Uterus (tissue), 4 donors: ENCODE results near the gene C1orf198. TPM values are rescaled to one million over a fixed set of nuclear protein-coding genes. Genes with fewer than 3 reads are reported as not detected.

ENCODE experiments used
- DNase-seq, 2 donors: peaks; one replicate each; pipeline ENCODE4 v3.0.0-alpha.2; 2019 to 2020
- H3K27ac ChIP-seq, 2 donors: fragments of 200-600 bp; sonication (generic); 1 replicate in 1 of 2; 2 replicates in 1 of 2; pipeline ENCODE4 v1.5.1; 2016 to 2018
- H3K27me3 ChIP-seq, 2 donors: fragments of 200-600 bp; sonication (generic); one replicate each; pipeline ENCODE4 v1.5.1; 2018 to 2019; ENCODE audit warnings: control low read depth in 1 of 2
- H3K36me3 ChIP-seq, 2 donors: fragments of 200-600 bp; sonication (generic); one replicate each; pipeline ENCODE4 v1.5.1; 2019; ENCODE audit warnings: control low read depth in 1 of 2
- H3K4me1 ChIP-seq, 2 donors: fragments of 200-600 bp; sonication (generic); one replicate each; pipeline ENCODE4 v1.5.1; 2018 to 2019; ENCODE audit warnings: control low read depth in 1 of 2
- H3K4me3 ChIP-seq, 2 donors: fragments of 200-600 bp; sonication (generic); 1 replicate in 1 of 2; 2 replicates in 1 of 2; pipeline ENCODE4 v1.5.1; 2018 to 2019; ENCODE audit warnings: mild to moderate bottlenecking in 1 of 2
- H3K9me3 ChIP-seq, 2 donors: fragments of 200-600 bp; sonication (generic); one replicate each; pipeline ENCODE4 v1.5.1; 2019; ENCODE audit warnings: control low read depth in 1 of 2
- POLR2A ChIP-seq, 2 donors: fragments of 450-650 bp; IDR thresholded peaks; one replicate each; pipeline ENCODE4 v1.6.1; 2016; ENCODE audit warnings: antibody characterized with exemption in 2 of 2, mild to moderate bottlenecking in 1 of 2, moderate library complexity in 1 of 2
- intact Hi-C: fragments of 100-400 bp; cut with DNase I; formaldehyde crosslinking; loops from one replicate; pipeline ENCODE4 v1.15.1; 2023; ENCODE audit warnings: low total_unique reads
- total RNA-seq, 4 donors: library from RNA; depleted of rRNA in 3 of 4; stranded (reverse); fragments of >200 nt in 3 of 4; gene quantifications; one replicate each; pipeline versions ENCODE4 v1.1.0 to v1.2.4, GENCODE V29; 2014 to 2023
- TF ChIP-seq, protein P1 (sequence below), 4 experiments: fragments of 200-600 bp in 2 of 4; fragments of 450-650 bp in 2 of 4; sonication (generic) in 2 of 4; IDR thresholded peaks; one replicate each; pipeline ENCODE4 v1.5.1; 2016 to 2019; ENCODE audit warnings: antibody characterized with exemption in 4 of 4, mild to moderate bottlenecking in 2 of 4, moderate library complexity in 1 of 4
- donor health status: DM: yes; HTN: yes; CAD: no.

C1orf198 gene
- total RNA-seq, 4 donors from 2014 or later: 41.0 to 80.0 (median 60.8) TPM

DNA sequence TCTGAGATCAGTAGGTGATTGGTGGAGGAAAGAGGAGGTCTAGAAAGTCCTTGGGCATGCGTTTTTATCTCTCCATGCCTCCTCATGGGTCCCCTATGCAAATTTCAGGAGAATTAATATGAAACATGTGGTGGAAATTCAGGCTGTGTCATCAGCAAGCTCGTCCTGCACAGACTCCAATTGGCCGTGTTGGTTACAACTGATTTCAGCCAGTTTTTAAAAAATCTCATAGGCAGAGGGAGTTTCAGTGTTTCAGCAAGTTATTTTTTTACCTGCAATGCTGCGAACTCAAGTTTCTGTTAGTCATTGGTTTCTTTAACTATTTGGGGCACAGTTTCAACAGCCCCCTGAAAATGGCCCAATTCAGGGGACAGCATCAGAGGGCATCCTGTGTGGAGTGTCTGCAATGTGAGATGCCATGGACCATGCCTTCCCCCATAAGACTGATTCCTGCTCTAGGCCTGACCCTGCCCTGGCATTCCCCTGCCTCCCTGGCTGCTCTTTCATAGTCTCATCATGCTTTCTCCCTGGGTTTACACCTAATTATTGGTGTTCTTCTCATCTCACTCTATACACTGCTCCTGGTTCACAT, 59.9 kb downstream of the C1orf198 start:
- no peaks in the 10 kb centered on the region for H3K4me1 ChIP-seq
- TF ChIP-seq, protein P1, sequence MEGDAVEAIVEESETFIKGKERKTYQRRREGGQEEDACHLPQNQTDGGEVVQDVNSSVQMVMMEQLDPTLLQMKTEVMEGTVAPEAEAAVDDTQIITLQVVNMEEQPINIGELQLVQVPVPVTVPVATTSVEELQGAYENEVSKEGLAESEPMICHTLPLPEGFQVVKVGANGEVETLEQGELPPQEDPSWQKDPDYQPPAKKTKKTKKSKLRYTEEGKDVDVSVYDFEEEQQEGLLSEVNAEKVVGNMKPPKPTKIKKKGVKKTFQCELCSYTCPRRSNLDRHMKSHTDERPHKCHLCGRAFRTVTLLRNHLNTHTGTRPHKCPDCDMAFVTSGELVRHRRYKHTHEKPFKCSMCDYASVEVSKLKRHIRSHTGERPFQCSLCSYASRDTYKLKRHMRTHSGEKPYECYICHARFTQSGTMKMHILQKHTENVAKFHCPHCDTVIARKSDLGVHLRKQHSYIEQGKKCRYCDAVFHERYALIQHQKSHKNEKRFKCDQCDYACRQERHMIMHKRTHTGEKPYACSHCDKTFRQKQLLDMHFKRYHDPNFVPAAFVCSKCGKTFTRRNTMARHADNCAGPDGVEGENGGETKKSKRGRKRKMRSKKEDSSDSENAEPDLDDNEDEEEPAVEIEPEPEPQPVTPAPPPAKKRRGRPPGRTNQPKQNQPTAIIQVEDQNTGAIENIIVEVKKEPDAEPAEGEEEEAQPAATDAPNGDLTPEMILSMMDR (IDR thresholded peaks at IDR 0.05): no peak
- no peak for TF ChIP-seq POLR2A (IDR thresholded peaks at IDR 0.05)
- no peak overlapping the region for H3K4me3 ChIP-seq
- H3K9me3 ChIP-seq: peaks cover 0 to 7% of the 10 kb centered on the region in 2 donors
- no peaks in the 10 kb centered on the region for H3K36me3 ChIP-seq
- H3K27ac ChIP-seq: no peak overlapping the region
- intact Hi-C loops: no loop called here
- no peak for DNase-seq
- H3K27me3 ChIP-seq: no peaks in the 10 kb centered on the region

DNA sequence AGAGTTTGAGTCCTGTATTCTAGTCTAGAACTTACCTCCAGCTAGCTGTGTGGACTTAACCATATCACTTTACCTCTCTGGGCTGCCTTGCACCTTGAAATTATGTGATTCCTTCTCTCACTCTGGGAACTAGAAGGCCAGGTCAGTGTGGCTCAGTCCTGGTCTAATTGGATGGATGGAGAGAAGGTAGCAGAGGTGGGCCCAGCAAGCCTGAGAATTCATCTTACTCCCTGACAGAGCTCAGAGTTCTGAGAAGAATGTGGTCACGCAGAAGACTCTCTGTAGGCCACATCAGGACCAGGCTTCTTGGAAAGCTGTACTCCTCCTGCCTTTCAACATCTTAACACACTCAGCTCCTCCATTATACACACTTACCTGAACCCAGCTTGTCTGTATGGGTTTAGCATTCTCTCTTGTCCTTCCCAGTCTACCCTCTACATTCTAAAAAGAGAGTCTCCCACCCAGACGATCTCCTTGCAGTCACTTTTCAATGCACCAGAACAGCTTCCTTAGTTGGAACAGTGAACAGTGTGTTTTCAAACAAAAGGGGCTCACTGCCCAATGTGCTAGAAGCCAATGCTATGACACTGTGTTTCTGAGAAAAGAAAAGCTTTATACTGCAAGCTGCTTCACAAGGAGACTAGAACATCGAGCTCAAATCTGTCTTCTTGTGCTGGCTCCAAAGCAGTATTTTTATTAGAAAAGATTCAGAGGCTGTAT, 60.6 kb downstream of the C1orf198 start:
- no peaks in the 10 kb centered on the region for H3K36me3 ChIP-seq
- H3K4me3 ChIP-seq: no peak overlapping the region
- H3K4me1 ChIP-seq: no peaks in the 10 kb centered on the region
- DNase-seq: no peak
- no peak overlapping the region for H3K27ac ChIP-seq
- H3K9me3 ChIP-seq: peaks cover 0 to 5% of the 10 kb centered on the region in 2 donors
- TF ChIP-seq POLR2A (IDR thresholded peaks at IDR 0.05): no peak
- TF ChIP-seq, protein P1 (IDR thresholded peaks at IDR 0.05): no peak
- no peaks in the 10 kb centered on the region for H3K27me3 ChIP-seq
- intact Hi-C loops: no loop called here

DNA sequence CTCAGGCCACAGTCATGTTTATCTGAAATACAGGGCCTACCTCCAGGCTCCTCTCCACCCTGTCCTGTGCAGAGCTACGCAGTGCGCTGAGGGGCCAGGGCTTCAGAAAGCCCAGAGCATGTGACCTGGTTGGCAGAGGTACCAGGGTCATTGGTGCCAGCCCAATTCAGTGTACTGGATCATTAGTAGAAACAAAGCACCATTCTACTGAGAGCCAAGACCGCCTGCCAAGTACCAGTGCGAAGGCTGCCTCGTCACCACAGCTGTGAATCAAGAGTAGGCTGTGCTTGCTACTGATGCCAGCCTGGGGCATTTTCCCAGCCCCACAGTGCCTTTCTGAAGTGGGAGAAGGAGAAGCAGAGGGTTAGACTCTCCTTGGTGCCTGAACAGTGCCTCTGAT, 61.3 kb downstream of the C1orf198 start:
- intact Hi-C loops: no loop called here
- Histone ChIP-seq H3K36me3 (no peaks in the 10 kb centered on the region), H3K4me1 (no peaks in the 10 kb centered on the region), H3K4me3 (no peak overlapping the region), H3K27ac (no peak overlapping the region), H3K9me3 (no peaks in the 10 kb centered on the region), H3K27me3 (no peaks in the 10 kb centered on the region)
- DNase-seq: no peak
- no peak for TF ChIP-seq POLR2A (IDR thresholded peaks at IDR 0.05)
- TF ChIP-seq, protein P1 (IDR thresholded peaks at IDR 0.05): no peak

DNA sequence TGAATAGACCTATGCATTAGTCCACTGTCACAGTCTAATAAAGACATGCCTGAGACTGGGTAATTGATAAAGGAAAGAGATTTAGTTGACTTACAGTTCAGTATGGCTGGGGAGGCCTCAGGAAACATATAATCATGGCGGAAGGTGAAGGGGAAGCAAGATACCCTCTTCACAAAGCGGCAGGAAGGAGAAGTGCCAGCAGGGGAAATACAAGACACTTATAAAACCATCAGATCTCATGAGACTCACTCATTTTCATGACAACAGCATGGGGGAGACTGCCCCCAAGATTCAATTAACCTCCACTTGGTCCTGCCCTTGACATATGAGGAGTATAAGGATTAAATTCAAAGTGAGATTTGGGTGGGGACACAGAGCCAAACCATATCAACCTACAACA, 61.8 kb downstream of the C1orf198 start:
- Histone ChIP-seq H3K36me3 (no peaks in the 10 kb centered on the region), H3K4me1 (no peaks in the 10 kb centered on the region), H3K27me3 (no peaks in the 10 kb centered on the region), H3K4me3 (no peak overlapping the region), H3K27ac (no peak overlapping the region), H3K9me3 (no peaks in the 10 kb centered on the region)
- no peak for DNase-seq
- intact Hi-C loops: no loop called here
- TF ChIP-seq POLR2A (IDR thresholded peaks at IDR 0.05): no peak

DNA sequence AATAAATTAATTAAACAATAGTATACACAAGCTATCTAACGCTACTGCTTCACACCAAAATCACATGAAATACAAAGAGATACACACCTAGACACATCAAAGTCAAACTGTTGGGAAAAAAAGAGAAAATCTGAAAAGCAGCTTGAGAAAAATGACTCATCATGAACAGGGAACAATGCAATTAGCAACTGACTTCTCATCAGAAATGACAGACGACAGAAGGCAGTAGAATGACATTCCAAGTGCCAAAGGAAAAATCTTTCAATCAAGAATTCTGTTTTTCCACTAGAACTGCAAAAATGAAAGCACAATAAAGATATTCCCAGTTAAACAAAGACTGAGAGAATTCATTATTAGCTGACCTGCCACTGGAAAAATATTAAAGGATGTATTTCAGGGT, 63.9 kb downstream of the C1orf198 start:
- no peak for DNase-seq
- intact Hi-C loops: no loop called here
- no peak overlapping the region for H3K4me3 ChIP-seq
- no peaks in the 10 kb centered on the region for H3K4me1 ChIP-seq
- H3K27ac ChIP-seq: no peak overlapping the region
- H3K9me3 ChIP-seq: no peaks in the 10 kb centered on the region
- H3K36me3 ChIP-seq: no peaks in the 10 kb centered on the region
- no peaks in the 10 kb centered on the region for H3K27me3 ChIP-seq
- TF ChIP-seq, protein P1 (IDR thresholded peaks at IDR 0.05): no peak
- no peak for TF ChIP-seq POLR2A (IDR thresholded peaks at IDR 0.05)
